GM21423 (cell line): ENCODE data around the gene DGKZ.
"Not testable (repeated sequence)": the region's sequence is repeated elsewhere in the genome, so short reads cannot be mapped to it uniquely, and the experiment has no call there.

Experiments
- ATAC-seq: cut with Tn5 transposase; IDR thresholded peaks from one replicate; pipeline ENCODE4 v1.9.1; 2021; ENCODE audit warnings: mild to moderate bottlenecking, moderate library complexity; ENCODE audit not compliant: unreplicated experiment

Gene DGKZ

GRCh38 chr11:46346886-46347636, at the start of gene DGKZ:
DGKZ (plus strand) TSS chr11:46347463; CDS start chr11:46347660, 197 bp downstream.
- peak; percentile 54 for ATAC-seq

- no peak for ATAC-seq
Measured at GRCh38 chr11:46298699-46299433, 48.4 kb upstream of the DGKZ start.

GRCh38 chr11:46299451-46299961, 47.8 kb upstream of the DGKZ start:
- ATAC-seq = no peak

GRCh38 chr11:46300270-46300669, 47.0 kb upstream of the DGKZ start:
- no peak for ATAC-seq

GRCh38 chr11:46302866-46303265, 44.4 kb upstream of the DGKZ start:
- peak; percentile 72 for ATAC-seq

GRCh38 chr11:46304036-46304435, 43.2 kb upstream of the DGKZ start:
- not testable (repeated sequence) for ATAC-seq

GRCh38 chr11:46304605-46305179, 42.6 kb upstream of the DGKZ start:
- ATAC-seq = no peak

GRCh38 chr11:46305295-46305694, 42.0 kb upstream of the DGKZ start:
- ATAC-seq = no peak

GRCh38 chr11:46306296-46306853, 40.9 kb upstream of the DGKZ start:
- no peak for ATAC-seq

- ATAC-seq = no peak
Measured at GRCh38 chr11:46307369-46307768, 39.9 kb upstream of the DGKZ start.

- ATAC-seq = no peak
Measured at GRCh38 chr11:46307785-46308341, 39.4 kb upstream of the DGKZ start.

GRCh38 chr11:46308631-46309419, 38.4 kb upstream of the DGKZ start:
- ATAC-seq = peak; percentile 58

GRCh38 chr11:46309814-46310259, 37.4 kb upstream of the DGKZ start:
- no peak for ATAC-seq

GRCh38 chr11:46315033-46315738, 32.1 kb upstream of the DGKZ start:
- no peak for ATAC-seq

- ATAC-seq = no peak
Measured at GRCh38 chr11:46315783-46316563, 31.3 kb upstream of the DGKZ start.

- ATAC-seq = no peak
Measured at GRCh38 chr11:46319074-46319453, 28.2 kb upstream of the DGKZ start.

- no peak for ATAC-seq
Measured at GRCh38 chr11:46321757-46322156, 25.5 kb upstream of the DGKZ start.

GRCh38 chr11:46322759-46323158, 24.5 kb upstream of the DGKZ start:
- no peak for ATAC-seq
